ENCODE data around the gene ZNRF3.
"Not testable (repeated sequence)": the region's sequence is repeated elsewhere in the genome, so short reads cannot be mapped to it uniquely, and the experiment has no call there.

ZNRF3 gene

GRCh38 chr22:28907311-28908008 is 24.1 kb downstream of the ZNRF3 start:
- DNase-seq (ENCODE audit: low read depth in 2 of 2) = no peak

- not testable (repeated sequence) for DNase-seq (ENCODE audit: low read depth in 2 of 2)
These were observed 25.4 kb downstream of the ZNRF3 start for GRCh38 chr22:28908810-28909209.

GRCh38 chr22:28909375-28909774 is 26.0 kb downstream of the ZNRF3 start:
- DNase-seq (ENCODE audit: low read depth in 2 of 2) = no peak

GRCh38 chr22:28910569-28911303 is 27.4 kb downstream of the ZNRF3 start:
- no peak for DNase-seq (ENCODE audit: low read depth in 2 of 2)

- DNase-seq (ENCODE audit: low read depth in 2 of 2) = no peak
These were observed 27.9 kb downstream of the ZNRF3 start for GRCh38 chr22:28911304-28911690.

GRCh38 chr22:28911777-28912669 is 28.7 kb downstream of the ZNRF3 start:
- no peak for DNase-seq (ENCODE audit: low read depth in 2 of 2)

- DNase-seq (ENCODE audit: low read depth in 2 of 2) = no peak
These were observed 30.8 kb downstream of the ZNRF3 start for GRCh38 chr22:28914201-28914600.

- no peak for DNase-seq (ENCODE audit: low read depth in 2 of 2)
These were observed 32.6 kb downstream of the ZNRF3 start for GRCh38 chr22:28915969-28916368.

- DNase-seq (ENCODE audit: low read depth in 2 of 2) = peak in 1 of 2 experiments; percentile 6
These were observed 34.6 kb downstream of the ZNRF3 start for GRCh38 chr22:28917747-28918549.

GRCh38 chr22:28918550-28919271 is 35.3 kb downstream of the ZNRF3 start:
- no peak for DNase-seq (ENCODE audit: low read depth in 2 of 2)

GRCh38 chr22:28920757-28921584 is 37.6 kb downstream of the ZNRF3 start:
- DNase-seq (ENCODE audit: low read depth in 2 of 2) = no peak

- no peak for DNase-seq (ENCODE audit: low read depth in 2 of 2)
These were observed 38.2 kb downstream of the ZNRF3 start for GRCh38 chr22:28921585-28921879.

GRCh38 chr22:28922540-28923244 is 39.3 kb downstream of the ZNRF3 start:
- DNase-seq (ENCODE audit: low read depth in 2 of 2) = no peak

GRCh38 chr22:28923826-28924732 is 40.7 kb downstream of the ZNRF3 start:
- no peak for DNase-seq (ENCODE audit: low read depth in 2 of 2)

- no peak for DNase-seq (ENCODE audit: low read depth in 2 of 2)
These were observed 42.5 kb downstream of the ZNRF3 start for GRCh38 chr22:28925916-28926315.

GRCh38 chr22:28927630-28928029 is 44.3 kb downstream of the ZNRF3 start:
- DNase-seq (ENCODE audit: low read depth in 2 of 2) = no peak

GRCh38 chr22:28929197-28929596 is 45.8 kb downstream of the ZNRF3 start:
- DNase-seq (ENCODE audit: low read depth in 2 of 2) = no peak

GRCh38 chr22:28930357-28931007 is 47.1 kb downstream of the ZNRF3 start:
- DNase-seq (ENCODE audit: low read depth in 2 of 2) = no peak

All from fibroblast of skin of left quadriceps (primary cell).